ENCODE data around the gene FUBP3. TPM values are rescaled to one million over a fixed set of nuclear protein-coding genes. Genes with fewer than 3 reads are reported as not detected.
A peak's percentile ranks its signal among the peaks of the same experiment; 100 is the strongest.
"Not testable (repeated sequence)": the region's sequence is repeated elsewhere in the genome, so short reads cannot be mapped to it uniquely, and the experiment has no call there.

The FUBP3 gene
- total RNA-seq, 4 donors from 2014 or later, result 71.7 to 83.9 (median 77.8) TPM

- H3K4me3 ChIP-seq (replicated peaks in 1 of 3), result no peak overlapping the region
- TF ChIP-seq, protein P1, sequence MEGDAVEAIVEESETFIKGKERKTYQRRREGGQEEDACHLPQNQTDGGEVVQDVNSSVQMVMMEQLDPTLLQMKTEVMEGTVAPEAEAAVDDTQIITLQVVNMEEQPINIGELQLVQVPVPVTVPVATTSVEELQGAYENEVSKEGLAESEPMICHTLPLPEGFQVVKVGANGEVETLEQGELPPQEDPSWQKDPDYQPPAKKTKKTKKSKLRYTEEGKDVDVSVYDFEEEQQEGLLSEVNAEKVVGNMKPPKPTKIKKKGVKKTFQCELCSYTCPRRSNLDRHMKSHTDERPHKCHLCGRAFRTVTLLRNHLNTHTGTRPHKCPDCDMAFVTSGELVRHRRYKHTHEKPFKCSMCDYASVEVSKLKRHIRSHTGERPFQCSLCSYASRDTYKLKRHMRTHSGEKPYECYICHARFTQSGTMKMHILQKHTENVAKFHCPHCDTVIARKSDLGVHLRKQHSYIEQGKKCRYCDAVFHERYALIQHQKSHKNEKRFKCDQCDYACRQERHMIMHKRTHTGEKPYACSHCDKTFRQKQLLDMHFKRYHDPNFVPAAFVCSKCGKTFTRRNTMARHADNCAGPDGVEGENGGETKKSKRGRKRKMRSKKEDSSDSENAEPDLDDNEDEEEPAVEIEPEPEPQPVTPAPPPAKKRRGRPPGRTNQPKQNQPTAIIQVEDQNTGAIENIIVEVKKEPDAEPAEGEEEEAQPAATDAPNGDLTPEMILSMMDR (IDR thresholded peaks at IDR 0.05), result no peak
- TF ChIP-seq POLR2A (IDR thresholded peaks at IDR 0.05), result no peak
- no peaks in the 10 kb centered on the region for H3K36me3 ChIP-seq
- H3K27ac ChIP-seq, result no peak overlapping the region
- H3K27me3 ChIP-seq, result no peaks in the 10 kb centered on the region
- no peak for DNase-seq
- no peaks in the 10 kb centered on the region for H3K9me3 ChIP-seq
- H3K4me1 ChIP-seq, result peaks cover 0 to 3% of the 10 kb centered on the region in 2 donors
- WGBS, 2 donors, result 66% methylated on average over 6 of the region's 6 CpGs
- intact Hi-C loops (cut with DNase I), result no loop called here
Observed at GRCh38 chr9:130555968-130556367, 23.4 kb upstream of the FUBP3 start.

DNA sequence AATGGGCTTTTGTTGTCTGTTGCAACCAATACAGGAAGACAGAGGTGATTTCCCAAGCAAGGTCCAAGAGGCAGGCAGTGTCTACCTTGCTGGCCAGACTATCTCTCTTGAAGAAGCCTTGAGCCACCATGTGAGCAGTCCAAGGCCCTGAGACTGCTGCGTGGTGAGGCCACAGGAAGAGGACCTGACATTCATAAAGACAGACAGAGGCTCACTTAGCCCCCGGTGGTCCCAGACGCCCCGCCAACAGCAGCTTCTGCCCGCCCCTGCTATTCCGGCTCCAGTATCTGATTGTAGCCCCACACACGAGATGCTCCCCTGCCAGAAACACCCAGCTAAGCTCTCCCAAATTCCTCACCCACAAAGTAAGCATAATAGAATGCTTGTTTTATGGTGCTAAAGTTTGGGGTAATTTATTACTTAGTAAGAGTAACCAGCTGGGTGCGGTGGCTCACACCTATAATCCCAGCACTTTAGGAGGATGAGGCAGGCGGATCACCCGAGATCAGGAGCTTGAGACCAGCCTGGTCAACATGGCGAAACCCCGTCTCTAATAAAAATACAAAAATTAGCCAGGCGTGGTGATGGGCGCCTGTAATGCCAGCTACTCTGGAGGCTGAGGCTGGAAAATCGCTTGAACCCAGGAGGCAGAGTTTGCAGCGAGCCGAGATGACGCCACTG lies 22.8 kb upstream of the FUBP3 start:
- WGBS, 2 donors, result 79 to 83% methylated on average over 18 of the region's 18 CpGs
- TF ChIP-seq POLR2A (IDR thresholded peaks at IDR 0.05), result no peak
- TF ChIP-seq, protein P1 (IDR thresholded peaks at IDR 0.05), result no peak

GRCh38 chr9:130557077-130557468 lies 22.3 kb upstream of the FUBP3 start:
- TF ChIP-seq, protein P1 (IDR thresholded peaks at IDR 0.05), result no peak
- no peak for TF ChIP-seq POLR2A (IDR thresholded peaks at IDR 0.05)
- DNase-seq, result peak in 1 of 2 donors; percentile 12
- no peak overlapping the region for H3K4me3 ChIP-seq (replicated peaks in 1 of 3)
- H3K27me3 ChIP-seq, result no peaks in the 10 kb centered on the region
- H3K9me3 ChIP-seq, result no peaks in the 10 kb centered on the region
- H3K4me1 ChIP-seq, result peaks cover 0 to 11% of the 10 kb centered on the region in 2 donors
- 89 to 90% methylated on average over 6 of the region's 6 CpGs for WGBS, 2 donors
- intact Hi-C loops (cut with DNase I), result no loop called here
- H3K36me3 ChIP-seq, result no peaks in the 10 kb centered on the region
- no peak overlapping the region for H3K27ac ChIP-seq

More for the DNA sequence above, 22.8 kb upstream of the FUBP3 start:
- H3K36me3 ChIP-seq, result no peaks in the 10 kb centered on the region
- peaks cover 0 to 9% of the 10 kb centered on the region in 2 donors for H3K4me1 ChIP-seq
- no peaks in the 10 kb centered on the region for H3K9me3 ChIP-seq
- intact Hi-C loops (cut with DNase I), result no loop called here
- H3K27ac ChIP-seq, result no peak overlapping the region
- DNase-seq, result no peak
- H3K4me3 ChIP-seq (replicated peaks in 1 of 3), result no peak overlapping the region
- no peaks in the 10 kb centered on the region for H3K27me3 ChIP-seq

DNA sequence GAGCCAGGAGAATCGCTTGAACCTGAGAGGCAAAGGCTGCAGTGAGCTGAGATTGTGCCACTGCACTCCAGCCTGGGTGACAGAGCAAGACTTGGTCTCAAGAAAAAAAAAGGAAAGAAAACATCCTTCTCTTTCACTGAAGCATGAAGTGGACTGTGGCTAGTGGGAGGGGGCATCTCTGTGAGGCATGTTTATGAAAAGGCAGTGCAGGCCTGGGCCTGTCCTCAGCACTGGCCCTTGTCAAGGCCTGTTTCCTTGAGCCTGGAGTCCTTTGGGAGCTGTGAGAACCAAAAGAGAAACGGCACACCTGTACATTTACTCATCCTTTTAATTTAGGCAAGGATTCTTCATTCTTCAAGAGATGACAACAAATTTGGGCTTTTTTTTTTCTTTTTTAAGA lies 18.3 kb upstream of the FUBP3 start:
- H3K27me3 ChIP-seq, result no peaks in the 10 kb centered on the region
- 35 to 40% methylated on average over 2 of the region's 2 CpGs for WGBS, 2 donors
- no peak for TF ChIP-seq POLR2A (IDR thresholded peaks at IDR 0.05)
- TF ChIP-seq, protein P1 (IDR thresholded peaks at IDR 0.05), result no peak
- H3K4me3 ChIP-seq (replicated peaks in 1 of 3), result no peak overlapping the region
- peak overlapping the region in 2 of 3 donors; percentile 2 to 10 for H3K27ac ChIP-seq
- DNase-seq, result peak; percentile 55 to 61
- no peaks in the 10 kb centered on the region for H3K36me3 ChIP-seq
- intact Hi-C loops (cut with DNase I), result no loop called here
- no peaks in the 10 kb centered on the region for H3K9me3 ChIP-seq
- peaks cover 0 to 11% of the 10 kb centered on the region in 2 donors for H3K4me1 ChIP-seq

- H3K4me3 ChIP-seq (replicated peaks in 1 of 3); DNase-seq; H3K27ac ChIP-seq; intact Hi-C loops (cut with DNase I); H3K27me3 ChIP-seq; H3K36me3 ChIP-seq; H3K9me3 ChIP-seq: not testable (repeated sequence)
- 88 to 93% methylated on average over 4 of the region's 4 CpGs for whole genome bisulfite sequencing, 2 donors
- peaks cover 0 to 11% of the 10 kb centered on the region in 2 donors for H3K4me1 ChIP-seq
Observed at GRCh38 chr9:130562525-130562924, 16.9 kb upstream of the FUBP3 start.

All from thyroid gland (tissue), 4 donors.